Thyroid gland (tissue), 4 donors: ENCODE results near the gene SKA3.

ENCODE experiments used
- POLR2A ChIP-seq, 2 donors: fragments of 450-650 bp; IDR thresholded peaks; one replicate each; pipeline ENCODE4 v1.6.1; 2017; ENCODE audit warnings: antibody characterized with exemption in 2 of 2, mild to moderate bottlenecking in 2 of 2, moderate library complexity in 1 of 2
- TF ChIP-seq, protein P1 (sequence below), 6 experiments: fragments of 200-600 bp in 3 of 6; fragments of 450-650 bp in 3 of 6; sonication (generic) in 3 of 6; IDR thresholded peaks; one replicate each; pipeline ENCODE4 v1.5.1; 2016 to 2019; ENCODE audit warnings: antibody characterized with exemption in 6 of 6, mild to moderate bottlenecking in 2 of 6, inconsistent platforms in 1 of 6, moderate library complexity in 1 of 6

DNA sequence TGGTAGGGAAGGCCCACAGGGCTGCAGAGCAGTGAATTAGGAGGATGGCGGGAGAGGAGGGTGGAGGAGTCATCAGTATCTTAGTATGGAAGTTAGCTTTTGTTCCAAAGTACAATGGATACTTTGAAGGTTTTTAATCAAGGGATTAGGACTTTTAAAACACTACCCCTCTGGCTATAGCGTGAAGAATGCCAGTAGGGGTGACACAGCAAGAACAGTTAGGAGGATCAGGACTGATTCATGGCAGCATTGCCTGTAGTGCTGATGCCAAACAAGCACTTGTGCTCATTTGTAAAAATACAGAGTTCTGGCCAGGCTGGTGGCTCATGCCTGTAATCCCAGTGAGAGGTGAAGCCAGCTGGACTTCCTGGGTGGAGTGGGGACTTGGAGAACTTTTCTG is 46.2 kb downstream of the SKA3 start:
- TF ChIP-seq, protein P1, sequence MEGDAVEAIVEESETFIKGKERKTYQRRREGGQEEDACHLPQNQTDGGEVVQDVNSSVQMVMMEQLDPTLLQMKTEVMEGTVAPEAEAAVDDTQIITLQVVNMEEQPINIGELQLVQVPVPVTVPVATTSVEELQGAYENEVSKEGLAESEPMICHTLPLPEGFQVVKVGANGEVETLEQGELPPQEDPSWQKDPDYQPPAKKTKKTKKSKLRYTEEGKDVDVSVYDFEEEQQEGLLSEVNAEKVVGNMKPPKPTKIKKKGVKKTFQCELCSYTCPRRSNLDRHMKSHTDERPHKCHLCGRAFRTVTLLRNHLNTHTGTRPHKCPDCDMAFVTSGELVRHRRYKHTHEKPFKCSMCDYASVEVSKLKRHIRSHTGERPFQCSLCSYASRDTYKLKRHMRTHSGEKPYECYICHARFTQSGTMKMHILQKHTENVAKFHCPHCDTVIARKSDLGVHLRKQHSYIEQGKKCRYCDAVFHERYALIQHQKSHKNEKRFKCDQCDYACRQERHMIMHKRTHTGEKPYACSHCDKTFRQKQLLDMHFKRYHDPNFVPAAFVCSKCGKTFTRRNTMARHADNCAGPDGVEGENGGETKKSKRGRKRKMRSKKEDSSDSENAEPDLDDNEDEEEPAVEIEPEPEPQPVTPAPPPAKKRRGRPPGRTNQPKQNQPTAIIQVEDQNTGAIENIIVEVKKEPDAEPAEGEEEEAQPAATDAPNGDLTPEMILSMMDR (IDR thresholded peaks at IDR 0.05) = no peak
- TF ChIP-seq POLR2A (IDR thresholded peaks at IDR 0.05) = no peak
